GM19438 (cell line): ENCODE data around the gene GDPGP1.

Source experiments
- ATAC-seq: cut with Tn5 transposase; IDR thresholded peaks from one replicate; pipeline ENCODE4 v1.9.1; 2021; ENCODE audit warnings: low read depth; ENCODE audit not compliant: unreplicated experiment

Gene GDPGP1

DNA sequence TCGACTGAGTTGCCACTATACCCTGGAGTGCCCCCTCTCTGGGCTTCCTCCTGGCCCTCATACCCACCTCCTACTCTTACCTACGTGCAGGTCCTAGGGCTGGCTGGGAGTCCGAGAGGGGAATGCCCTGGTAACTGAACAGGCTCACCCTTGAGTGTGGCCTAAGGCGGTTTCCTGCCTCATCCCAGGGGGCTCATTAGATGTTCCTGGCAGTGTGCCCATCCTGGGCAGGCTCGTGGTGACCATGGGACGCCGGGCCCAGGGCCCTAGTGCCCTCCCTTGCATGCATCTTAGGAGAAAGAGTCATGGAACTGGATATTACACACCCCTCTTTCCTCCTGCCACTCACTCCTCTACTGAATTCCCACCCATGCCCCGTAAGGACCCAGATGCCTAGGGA is 30.1 kb upstream of the GDPGP1 start:
- no peak for ATAC-seq

DNA sequence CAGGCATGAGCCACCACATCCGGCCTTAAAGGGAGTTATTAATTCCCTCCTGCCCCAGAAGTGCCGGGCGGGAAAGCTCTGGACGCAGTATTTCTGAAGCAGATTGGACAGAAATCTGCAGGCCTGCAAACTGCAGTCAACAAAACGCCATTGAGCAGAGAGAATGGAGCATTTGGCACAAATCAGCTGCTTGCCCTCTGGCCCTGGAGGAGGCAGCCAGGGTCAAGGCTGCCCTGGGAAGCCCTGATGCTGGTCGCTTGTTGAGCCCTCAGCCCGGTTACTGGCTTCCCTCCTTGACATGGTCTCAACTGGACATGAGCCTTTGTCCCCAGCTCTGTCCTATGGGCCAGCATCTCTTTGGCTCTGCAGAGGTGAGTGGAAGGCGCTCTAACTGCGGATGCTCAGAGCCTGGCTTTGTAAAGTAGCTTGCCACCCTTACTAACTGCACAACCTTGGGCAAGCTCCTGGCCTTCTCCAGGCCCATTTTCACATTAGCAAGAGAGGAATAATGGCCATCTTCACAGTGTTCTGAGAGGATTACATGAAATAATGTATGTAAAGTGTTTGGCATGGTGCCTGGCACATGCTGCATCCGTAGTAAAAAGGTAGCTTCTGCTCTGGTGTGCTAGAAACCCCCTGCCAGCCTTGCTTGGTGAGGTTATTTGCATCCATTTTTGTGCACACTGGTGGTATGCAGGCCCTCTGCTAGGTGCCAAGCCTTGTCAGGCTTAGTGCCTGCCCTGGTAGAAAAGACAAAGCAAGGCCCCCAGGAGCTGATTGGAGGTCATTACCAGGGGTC is 28.8 kb upstream of the GDPGP1 start:
- no peak for ATAC-seq

DNA sequence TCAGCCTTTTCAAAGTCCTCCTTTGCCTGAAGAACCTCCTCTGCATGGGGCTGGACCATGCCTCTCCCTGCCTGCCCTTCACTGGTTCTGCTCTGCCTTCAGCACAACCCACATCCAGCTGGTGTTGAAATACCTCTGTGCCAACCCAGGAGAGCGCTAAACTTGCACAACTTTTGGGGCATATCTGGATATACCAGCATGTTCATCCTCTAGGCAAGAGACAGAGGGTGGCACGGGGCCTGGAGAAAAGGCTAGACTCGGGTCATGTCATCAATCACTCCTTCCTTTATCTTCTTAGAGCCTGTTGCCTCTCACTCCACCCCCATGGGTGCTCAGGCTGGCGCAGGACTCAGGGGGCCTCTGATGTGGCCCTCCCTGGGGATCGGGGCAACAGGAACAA is 28.1 kb upstream of the GDPGP1 start:
- no peak for ATAC-seq

DNA sequence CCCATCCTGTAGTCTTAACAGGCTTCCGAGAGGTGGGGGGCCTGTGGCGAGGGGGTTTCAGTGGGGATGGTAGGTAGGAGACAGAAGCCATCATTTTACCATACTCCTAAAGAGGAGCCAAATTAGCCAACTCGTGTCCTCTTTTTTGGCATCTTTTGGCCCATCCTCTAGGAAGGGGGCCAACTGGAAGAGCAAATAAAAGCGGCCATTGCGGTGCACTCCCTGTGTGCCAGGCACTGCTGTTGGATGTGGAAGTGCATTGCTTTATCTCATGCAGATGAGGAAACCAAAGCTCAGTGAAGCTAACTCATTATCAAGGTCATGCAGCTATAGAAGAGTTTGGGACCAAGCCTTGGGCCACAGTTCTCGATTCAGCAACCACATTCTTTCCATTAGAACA is 26.8 kb upstream of the GDPGP1 start:
- no peak for ATAC-seq

DNA sequence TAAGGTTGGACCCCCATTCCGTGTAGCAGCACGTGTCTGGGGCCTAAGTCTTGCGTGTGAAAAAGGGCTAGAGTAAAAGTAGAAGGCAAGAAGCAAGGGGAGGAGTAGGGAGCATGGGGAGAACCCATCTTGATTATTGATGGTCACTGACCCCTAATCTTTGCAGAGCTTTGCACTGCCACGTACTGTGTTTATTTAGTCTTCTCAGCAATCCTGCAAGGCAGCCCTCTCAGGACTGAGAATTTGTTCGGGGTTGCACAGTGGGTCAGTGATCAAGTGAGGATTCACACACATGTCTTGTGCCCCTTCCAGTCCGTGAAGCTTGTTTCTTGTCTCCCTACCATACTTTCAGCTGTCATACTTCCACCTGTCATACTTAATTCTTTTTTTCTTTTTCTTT is 25.7 kb upstream of the GDPGP1 start:
- ATAC-seq: no peak

DNA sequence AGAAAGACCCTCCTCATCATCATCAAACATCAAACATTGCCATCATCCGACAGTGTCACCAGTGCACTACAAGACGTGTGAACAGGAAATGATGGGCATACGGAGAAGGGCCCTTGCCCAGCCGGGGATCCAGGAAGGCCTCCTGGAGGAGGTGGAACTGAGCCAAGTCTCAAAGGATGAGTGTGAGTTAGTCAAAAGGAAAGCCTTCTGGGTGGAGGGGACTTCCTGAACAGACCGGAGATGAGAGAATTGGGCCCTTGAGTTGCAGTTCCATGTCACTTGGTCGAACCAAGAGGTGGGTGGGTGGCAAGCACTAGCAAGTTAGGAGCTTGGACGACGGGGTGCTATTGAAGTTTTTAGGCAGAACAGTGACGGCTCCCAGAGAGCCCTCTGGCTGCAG is 24.4 kb upstream of the GDPGP1 start:
- ATAC-seq: no peak

DNA sequence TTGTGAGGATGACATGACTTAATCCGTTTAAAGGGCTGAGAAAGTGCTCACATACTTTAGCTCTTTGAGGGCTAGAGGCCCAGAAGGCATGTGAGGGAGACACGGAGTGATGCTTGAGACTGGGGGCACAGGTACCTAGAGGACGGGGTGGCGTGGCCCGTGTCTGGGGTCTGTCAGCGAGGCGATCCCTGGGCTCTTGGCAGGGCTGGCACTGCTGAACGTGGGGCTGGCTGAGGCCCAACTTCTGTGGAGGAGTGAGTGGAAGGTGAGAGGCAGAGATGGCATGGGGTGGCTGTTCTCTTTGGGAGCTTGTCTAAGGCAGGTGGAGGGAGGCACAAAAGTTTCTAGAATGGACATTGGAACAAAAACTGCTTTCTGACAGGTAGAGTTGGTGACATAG is 23.4 kb upstream of the GDPGP1 start:
- ATAC-seq: no peak

DNA sequence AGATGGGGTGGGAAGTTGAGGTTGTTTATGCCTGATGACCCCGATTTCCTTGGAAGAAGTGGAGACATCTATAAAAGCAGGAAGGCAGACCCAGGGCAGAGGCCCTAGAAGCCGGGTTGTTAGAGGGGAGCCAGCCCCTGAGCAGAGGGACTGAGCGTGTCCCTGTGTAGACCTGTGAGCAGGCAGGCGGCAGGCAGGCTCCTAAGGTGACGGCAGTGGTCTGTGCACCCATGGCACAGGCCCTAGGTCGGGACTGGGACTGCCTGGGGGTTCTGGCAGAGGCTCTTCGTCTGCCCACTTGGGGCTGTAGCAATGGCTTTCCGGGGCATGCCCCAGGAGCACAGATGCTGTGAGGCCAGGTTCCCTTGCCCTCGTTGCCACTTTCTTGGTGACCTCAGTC is 23.0 kb upstream of the GDPGP1 start:
- no peak for ATAC-seq

DNA sequence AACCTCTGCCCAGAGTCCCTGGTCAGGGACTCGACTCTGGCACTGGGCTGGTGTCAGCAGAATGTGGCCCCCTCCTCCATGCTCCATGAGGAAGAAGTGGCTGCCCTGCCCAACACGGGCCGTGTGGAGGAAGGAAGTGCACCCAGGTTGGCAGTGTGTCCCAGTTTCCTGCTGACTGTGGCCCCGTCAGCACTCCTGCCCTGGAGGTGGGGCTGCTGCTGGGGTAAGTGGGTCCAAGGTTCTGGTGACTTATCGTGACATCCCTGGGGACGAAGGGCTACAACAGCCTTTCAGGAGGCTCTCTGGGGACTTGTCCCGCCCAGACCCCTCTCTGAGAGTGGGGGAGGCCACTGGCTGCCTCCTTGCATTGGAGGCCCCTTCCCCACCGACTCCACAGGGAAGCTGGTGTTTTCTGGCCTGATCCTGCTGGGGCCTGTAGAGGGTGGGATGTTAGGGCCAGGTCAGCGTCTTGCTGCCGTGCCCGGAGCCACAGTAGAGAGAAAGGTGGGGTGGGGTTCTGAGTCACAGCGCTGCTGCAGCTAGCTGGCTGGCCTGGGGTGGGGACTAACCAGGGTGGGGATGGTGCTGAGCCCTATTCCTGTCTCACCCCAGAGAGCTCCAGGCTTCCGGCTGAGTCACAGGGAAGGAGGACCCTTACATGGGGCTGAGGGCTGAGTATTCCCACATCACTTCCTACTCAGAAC is 22.4 kb upstream of the GDPGP1 start:
- no peak for ATAC-seq

DNA sequence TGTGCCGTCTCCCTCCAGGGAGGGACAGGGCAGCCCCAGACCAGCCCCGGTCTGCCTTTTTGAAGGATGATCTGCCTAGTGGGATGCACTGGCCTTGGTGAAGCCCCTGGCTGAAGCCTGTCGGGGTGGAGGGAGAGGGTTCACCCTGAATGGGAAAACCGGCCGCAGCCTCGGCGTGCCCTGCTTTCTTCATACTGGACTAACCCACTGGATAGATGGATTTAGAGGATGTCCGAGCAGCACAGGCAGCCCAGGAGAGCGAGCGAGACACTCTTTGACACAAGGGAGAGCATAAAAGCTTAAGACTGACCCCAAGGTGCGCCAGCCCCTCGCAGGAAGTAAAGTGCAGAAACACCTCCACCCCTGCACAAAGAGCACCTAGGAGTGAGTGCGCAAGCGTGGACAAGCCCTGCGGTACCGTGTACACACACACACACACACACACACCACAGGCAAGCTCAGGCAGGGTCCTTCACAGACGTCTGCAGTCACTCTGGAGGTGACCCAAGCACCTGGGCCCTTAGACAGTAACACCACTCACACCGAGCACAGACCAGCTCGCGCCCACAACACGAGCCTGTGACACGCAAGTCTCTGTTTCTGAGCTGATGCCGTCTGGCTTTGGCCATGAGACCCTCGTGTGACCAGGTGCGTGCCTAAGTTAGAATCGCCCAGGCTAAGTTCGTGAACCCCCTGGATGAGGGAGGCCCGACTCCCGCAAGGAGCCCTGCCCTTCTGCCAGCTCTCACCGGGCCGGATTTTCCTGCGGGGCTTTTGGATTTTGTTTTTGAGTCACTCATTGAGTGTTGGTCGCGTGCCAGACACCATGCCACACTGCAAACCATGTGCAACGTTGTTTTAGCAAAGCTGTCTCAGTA is 21.5 kb upstream of the GDPGP1 start:
- ATAC-seq: no peak

DNA sequence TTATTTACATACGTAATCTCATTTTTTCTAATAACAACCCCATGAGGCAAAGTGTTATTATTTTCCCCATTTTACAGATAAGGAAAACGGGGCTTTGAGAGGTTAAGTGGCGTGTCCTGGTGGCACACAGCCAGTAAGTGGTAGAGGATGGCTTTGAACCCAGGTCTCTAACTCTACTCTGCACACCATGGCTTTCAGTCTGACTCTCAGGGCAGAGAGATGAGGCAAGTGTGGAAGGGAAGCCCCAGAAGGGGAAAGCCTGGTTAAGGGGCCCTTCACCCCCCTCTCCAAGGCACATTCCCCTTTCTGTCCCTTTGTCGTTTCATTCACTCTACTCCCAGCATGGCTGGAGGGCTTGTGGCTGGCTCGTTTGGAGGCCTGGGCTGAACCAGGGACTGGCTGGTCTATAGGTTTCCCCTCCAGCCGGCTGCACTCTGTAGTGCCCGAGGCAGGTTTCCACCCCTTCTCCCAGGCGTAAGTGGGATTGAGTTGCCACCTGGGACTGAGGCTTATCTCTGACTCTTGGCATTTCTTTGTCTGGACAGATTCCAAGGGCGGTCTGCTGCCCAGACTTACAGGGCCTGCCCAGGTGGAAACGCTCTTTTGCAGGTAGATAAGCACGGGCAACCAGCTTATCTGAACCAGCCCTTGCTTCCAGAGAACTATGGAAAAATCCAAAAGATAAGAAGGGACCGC is 20.7 kb upstream of the GDPGP1 start:
- ATAC-seq: no peak

DNA sequence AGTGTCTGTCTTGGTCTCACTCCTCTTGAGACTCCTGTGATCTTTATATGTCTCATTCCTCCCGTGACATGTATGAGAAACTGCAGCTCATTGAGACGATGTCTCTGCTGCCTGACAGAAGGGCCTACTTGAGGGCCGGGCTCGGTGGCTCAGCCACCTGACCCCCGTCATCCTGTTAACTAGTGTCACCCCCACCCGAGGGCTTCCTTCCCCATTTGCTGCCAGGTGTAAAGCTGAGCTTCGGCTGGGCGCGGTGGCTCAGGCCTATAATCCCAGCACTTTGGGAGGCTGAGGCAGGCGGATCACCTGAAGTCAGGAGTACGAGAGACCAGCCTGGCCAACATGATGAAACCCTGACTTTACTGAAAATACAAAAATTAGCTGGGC is 20.2 kb upstream of the GDPGP1 start:
- no peak for ATAC-seq

DNA sequence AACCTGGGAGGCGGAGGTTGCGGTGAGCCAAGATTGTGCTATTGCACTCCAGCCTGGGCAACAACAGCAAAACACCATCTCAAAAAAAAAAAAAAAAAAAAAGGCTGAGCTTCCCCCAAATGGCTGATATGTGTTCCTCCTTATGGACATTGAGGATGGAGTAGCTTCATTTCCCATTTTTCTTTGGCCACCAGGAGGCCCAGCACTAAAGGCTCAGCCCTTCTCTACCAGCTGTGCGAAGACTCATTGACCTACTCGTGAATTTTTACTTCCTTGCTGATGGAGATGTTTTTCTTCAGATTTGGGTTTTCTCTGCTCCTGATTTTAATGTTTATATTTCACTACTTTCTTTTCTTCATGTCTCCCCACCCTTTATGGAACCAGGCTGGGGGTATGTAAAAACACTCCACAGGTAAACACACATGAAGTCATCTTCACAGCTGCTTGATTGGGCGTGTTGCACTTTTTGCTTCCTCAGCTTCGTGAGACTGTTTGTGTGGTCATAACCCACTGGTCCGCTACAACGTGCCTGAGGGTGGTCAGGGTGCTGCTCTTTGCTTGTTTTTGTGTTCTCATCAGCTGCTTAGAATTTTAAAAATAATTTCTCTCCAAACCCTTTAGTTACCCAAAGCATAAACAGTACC is 19.3 kb upstream of the GDPGP1 start:
- ATAC-seq: no peak

DNA sequence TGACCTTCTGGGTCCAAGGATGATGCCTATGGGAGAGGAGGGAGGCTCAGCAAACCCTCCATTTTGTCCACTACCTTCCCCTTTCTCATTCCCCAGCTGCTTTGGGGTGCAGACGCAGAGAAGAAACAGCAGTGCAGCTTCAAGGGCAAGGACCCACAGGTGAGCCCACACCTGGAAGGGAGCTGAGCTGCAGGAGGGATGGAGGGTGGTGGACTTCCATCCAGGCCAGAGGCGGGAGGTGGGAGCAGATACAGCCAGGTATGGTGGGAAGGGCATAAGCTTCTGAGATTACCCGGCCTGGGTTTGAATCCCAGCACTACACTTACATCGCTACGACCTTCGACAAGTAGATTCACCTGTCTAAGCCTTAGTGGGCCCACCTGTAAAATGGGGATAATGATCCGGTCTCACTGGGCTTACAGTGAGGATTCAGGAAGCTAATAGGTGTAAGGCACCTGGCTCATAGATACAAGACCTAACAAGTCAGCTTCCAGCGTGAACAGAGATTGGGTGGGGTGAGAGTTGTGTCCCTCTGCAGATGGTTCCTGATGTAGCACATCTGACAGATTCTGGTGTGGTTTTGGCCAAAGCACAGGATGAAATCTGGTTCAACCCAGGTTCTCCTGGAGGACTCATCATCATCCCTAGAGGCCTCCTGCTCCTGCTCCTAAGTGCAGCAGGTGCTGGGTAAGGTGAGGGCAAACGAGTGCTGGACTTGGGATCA is 16.2 kb upstream of the GDPGP1 start:
- ATAC-seq: no peak

DNA sequence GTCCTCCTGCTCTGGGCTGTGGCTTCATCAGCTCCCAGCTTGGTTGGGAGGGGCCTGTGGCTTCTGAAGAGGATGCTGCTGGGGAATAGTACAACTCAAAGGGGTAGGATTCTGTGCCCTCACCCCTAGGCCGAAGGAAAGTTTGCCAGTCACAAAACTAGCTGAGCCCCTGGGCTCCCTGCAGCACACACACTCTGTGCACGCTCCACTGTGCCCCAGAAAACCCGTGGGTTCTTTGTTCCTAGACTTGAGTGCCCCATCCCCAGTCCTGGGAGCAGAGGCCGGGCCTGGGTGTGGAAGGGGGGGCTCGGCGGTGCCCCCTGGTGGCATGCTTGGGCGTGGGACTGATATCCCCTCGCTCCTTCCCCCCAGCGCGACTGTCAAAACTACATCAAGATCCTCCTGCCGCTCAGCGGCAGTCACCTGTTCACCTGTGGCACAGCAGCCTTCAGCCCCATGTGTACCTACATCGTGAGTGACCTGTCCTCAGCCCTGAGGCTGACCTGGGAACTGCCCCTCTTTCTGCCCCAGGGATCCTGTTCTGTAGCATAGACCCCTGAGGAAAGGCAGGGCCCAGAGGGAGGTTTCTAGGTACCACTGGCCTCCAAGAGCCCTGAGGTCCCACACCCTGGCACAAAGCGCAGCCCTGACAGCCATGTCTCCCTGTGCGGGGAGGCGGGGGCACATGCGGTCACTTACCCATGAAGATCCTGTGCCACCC is 14.4 kb upstream of the GDPGP1 start:
- no peak for ATAC-seq

DNA sequence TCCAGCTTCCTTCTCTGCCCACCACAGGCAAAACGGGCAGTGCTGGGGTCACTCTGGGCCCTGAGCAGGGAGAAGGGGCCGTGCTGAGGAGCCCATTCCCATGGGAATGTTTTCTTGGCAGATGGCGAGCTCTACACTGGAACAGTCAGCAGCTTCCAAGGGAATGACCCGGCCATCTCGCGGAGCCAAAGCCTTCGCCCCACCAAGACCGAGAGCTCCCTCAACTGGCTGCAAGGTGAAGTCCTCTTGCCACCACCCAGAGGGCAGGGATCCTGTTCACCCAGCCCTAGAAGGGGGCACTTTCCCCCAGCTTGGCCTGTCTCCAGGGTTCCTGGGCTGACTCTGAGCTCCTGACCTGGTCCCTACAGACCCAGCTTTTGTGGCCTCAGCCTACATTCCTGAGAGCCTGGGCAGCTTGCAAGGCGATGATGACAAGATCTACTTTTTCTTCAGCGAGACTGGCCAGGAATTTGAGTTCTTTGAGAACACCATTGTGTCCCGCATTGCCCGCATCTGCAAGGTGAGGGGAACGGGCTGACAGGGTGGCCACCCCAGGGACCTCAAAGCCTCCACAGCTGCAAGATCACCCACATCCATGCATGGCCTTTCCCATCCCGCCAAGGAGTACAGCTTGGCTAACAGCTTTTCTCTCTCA is 12.6 kb upstream of the GDPGP1 start:
- no peak for ATAC-seq

DNA sequence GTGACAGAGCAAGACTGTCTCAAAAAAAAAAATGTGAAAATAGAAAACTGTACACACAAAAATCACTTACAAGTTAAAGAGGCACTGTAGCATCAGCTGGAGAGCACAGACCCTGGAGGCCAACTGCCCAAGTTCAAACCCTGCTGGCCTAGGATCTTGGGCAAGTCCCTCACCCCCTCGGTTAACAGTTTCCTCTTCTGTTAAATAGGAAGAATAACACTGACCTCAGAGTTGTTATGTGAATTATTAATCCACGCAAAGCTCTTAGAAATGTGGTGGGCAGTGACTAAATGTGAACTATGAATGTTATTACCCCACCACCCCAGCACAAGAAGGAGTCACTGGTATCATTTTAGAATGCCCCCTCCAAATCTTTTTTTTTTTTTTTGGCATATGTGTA is 11.5 kb upstream of the GDPGP1 start:
- no peak for ATAC-seq

DNA sequence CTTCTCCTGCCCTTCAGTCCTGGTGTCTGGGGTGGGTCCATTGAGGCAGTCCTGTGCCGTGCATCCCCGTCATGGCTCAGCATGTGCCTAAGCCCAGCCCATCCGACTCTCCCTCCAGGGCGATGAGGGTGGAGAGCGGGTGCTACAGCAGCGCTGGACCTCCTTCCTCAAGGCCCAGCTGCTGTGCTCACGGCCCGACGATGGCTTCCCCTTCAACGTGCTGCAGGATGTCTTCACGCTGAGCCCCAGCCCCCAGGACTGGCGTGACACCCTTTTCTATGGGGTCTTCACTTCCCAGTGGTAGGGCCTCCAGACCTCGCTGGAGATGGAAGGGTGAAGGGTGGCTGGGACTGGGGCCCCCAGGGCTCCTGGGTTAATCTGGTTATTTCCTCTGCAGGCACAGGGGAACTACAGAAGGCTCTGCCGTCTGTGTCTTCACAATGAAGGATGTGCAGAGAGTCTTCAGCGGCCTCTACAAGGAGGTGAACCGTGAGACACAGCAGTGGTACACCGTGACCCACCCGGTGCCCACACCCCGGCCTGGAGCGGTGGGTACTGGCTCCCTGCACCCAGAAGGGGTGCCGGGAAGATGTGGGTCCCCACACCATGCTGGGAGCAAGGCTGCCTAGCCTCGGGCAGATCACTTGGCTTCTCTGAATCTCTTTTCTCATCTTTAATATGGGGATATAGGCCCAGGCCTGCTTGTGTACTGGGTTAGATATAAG is 10.4 kb upstream of the GDPGP1 start:
- ATAC-seq: no peak
